Measurements from ENCODE around the gene MYH6.

- TF ChIP-seq CTCF (IDR thresholded peaks at IDR 0.05), result no peak
- TF ChIP-seq CREM (CRISPR knock-in tag; IDR thresholded peaks at IDR 0.05), result no peak
Observed at GRCh38 chr14:23425169-23425568, 17.1 kb upstream of the MYH6 start.
